CD8-positive, alpha-beta memory T cell (primary cell): ENCODE data around the gene BRD9. TPM values are rescaled to one million over a fixed set of nuclear protein-coding genes. Genes with fewer than 3 reads are reported as not detected.
"Not testable (repeated sequence)": the region's sequence is repeated elsewhere in the genome, so short reads cannot be mapped to it uniquely, and the experiment has no call there.

Experiments
- CTCF ChIA-PET: fragments of 350-600 bp; sonication (Branson Sonifier 250); formaldehyde crosslinking; loops from one replicate; lab custom pipeline; 2021; ENCODE audit warnings: antibody characterized with exemption; lab: Charles Lee
- POLR2A ChIA-PET: fragments of 350-600 bp; sonication (Branson Sonifier 250); formaldehyde crosslinking; loops from one replicate; lab custom pipeline; 2021; ENCODE audit warnings: antibody characterized with exemption; lab: Charles Lee
- DNase-seq, 5 donors: peaks; one replicate each; pipeline versions ENCODE4 v3.0.0 to v3.0.0-alpha.2; 2020 to 2022; ENCODE audit warnings: mixed read lengths in 1 of 5
- H3K27ac ChIP-seq: one replicate; pipeline ENCODE4 v1.7.0; 2013; ENCODE audit warnings: low read depth, mild to moderate bottlenecking, low read length, moderate library complexity
- H3K27me3 ChIP-seq: 2 replicates; pipeline ENCODE4 v1.7.0; 2013; ENCODE audit warnings: low read length, mild to moderate bottlenecking; ENCODE audit not compliant: insufficient read depth, poor library complexity, severe bottlenecking
- H3K36me3 ChIP-seq: 2 replicates; pipeline ENCODE4 v1.7.0; 2013; ENCODE audit warnings: mild to moderate bottlenecking, low read length, moderate library complexity; ENCODE audit not compliant: insufficient read depth
- H3K4me1 ChIP-seq: 2 replicates; pipeline ENCODE4 v1.7.0; 2013; ENCODE audit warnings: mild to moderate bottlenecking, low read length, moderate library complexity; ENCODE audit not compliant: insufficient read depth
- H3K4me3 ChIP-seq: 2 replicates; pipeline ENCODE4 v1.7.0; 2013; ENCODE audit warnings: mild to moderate bottlenecking, low read length
- H3K9me3 ChIP-seq: 2 replicates; pipeline ENCODE4 v1.7.0; 2013; ENCODE audit warnings: mild to moderate bottlenecking, low read length
- H3K27ac Mint-ChIP-seq, 8 donors: one replicate each; pipeline ENCODE4 v1.8.0; 2020 to 2021; ENCODE audit warnings: mixed read lengths in 8 of 8, mild to moderate bottlenecking in 6 of 8, inconsistent platforms in 3 of 8, moderate library complexity in 3 of 8
- H3K27me3 Mint-ChIP-seq, 2 donors: one replicate each; pipeline ENCODE4 v1.8.0; 2020 to 2021; ENCODE audit warnings: mixed read lengths in 2 of 2, mild to moderate bottlenecking in 1 of 2, moderate library complexity in 1 of 2
- H3K36me3 Mint-ChIP-seq, 3 donors: one replicate each; pipeline ENCODE4 v1.8.0; 2020 to 2021; ENCODE audit warnings: mixed read lengths in 3 of 3, inconsistent platforms in 1 of 3, mild to moderate bottlenecking in 1 of 3
- H3K4me1 Mint-ChIP-seq, 3 donors: one replicate each; pipeline ENCODE4 v1.8.0; 2020 to 2021; ENCODE audit warnings: mixed read lengths in 3 of 3, inconsistent platforms in 1 of 3, mild to moderate bottlenecking in 1 of 3
- H3K4me3 Mint-ChIP-seq, 7 donors: one replicate each; pipeline ENCODE4 v1.8.0; 2020 to 2021; ENCODE audit warnings: mixed read lengths in 7 of 7, mild to moderate bottlenecking in 6 of 7, moderate library complexity in 4 of 7, inconsistent platforms in 2 of 7
- H3K9me3 Mint-ChIP-seq, 5 donors: one replicate each; pipeline ENCODE4 v1.8.0; 2020 to 2022; ENCODE audit warnings: mixed read lengths in 5 of 5, mild to moderate bottlenecking in 3 of 5, moderate library complexity in 2 of 5, inconsistent platforms in 1 of 5
- polyA plus RNA-seq: library from polyadenylated mRNA; unstranded; fragments of 300-500 nt; fragmentation: Illumina TruSeq; gene quantifications from one replicate; pipeline ENCODE4 v1.2.3, GENCODE V29; 2021
- total RNA-seq, 2 experiments: library from RNA; stranded (reverse); gene quantifications; one replicate each; pipeline ENCODE4 v1.2.3, GENCODE V29; 2021

BRD9 gene
- total and polyA plus RNA-seq, 3 experiments from 2014 or later, result 18.9 to 53.8 (median 52.6) TPM

DNA sequence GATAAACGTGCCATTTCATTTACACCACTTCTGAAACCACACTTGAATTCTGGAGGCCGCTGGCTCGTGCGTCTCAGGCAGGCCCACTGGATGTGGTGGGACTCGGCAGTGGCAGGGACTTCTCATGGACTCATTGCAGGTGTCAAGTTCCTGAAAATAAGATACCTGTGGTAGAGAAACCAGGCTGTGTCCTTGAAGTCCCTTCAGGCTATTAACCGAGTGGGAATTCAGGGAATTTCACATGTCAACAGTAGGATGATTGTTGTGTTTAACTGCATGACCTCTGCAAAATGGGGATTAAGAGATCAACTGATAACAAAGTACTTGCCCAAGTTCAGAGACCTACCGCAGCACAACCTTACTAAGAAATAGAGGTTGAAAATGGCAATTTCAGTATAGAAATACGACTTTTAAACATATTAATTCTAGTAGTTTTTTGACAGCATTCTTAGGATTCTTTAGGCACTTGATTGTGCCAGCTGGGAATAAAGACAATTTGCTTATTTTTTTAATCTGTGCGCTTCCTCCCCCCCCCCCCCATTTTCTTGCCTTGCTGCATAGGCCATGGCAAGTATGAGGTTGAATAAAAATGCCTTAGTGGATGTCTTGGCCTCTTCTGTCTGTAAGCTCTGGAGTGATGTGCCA lies 26.9 kb upstream of the BRD9 start:
- ChIA-PET CTCF (no interaction called here), POLR2A (no interaction called here)

DNA sequence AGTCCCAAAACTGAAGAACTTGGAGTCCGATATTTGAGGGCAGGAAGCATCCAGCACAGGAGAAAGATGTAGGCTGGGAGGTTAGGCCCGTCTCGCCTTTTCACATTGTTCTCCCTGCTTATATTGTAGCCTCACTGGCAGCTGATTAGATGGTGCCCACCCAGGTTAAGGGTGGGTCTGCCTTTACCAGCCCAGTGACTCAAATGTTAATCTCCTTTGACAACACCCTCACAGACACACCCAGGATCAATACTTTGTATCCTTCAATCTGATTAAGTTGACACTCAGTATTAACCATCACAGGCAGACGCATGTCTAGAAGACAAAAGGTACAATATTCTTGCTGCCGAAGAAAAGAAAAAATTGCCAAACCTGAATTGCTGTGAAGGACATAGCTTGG lies 26.1 kb upstream of the BRD9 start:
- H3K4me3 Mint-ChIP-seq, H3K4me1 Mint-ChIP-seq, H3K9me3 ChIP-seq, H3K27me3 ChIP-seq, H3K36me3 ChIP-seq, H3K27me3 Mint-ChIP-seq, H3K27ac ChIP-seq, CTCF ChIA-PET, H3K27ac Mint-ChIP-seq, H3K4me1 ChIP-seq, H3K4me3 ChIP-seq, H3K36me3 Mint-ChIP-seq, H3K9me3 Mint-ChIP-seq, POLR2A ChIA-PET, DNase-seq: not testable (repeated sequence)

More for the DNA sequence above, 26.9 kb upstream of the BRD9 start:
- H3K4me3 Mint-ChIP-seq, result no peak overlapping the region
- H3K27me3 ChIP-seq, result no peaks in the 10 kb centered on the region
- no peaks in the 10 kb centered on the region for H3K36me3 Mint-ChIP-seq
- no peak for DNase-seq
- H3K4me1 Mint-ChIP-seq, result no peaks in the 10 kb centered on the region
- no peaks in the 10 kb centered on the region for H3K9me3 ChIP-seq
- H3K4me1 ChIP-seq, result no peaks in the 10 kb centered on the region
- H3K27ac ChIP-seq, result no peak overlapping the region
- no peak overlapping the region for H3K27ac Mint-ChIP-seq
- H3K9me3 Mint-ChIP-seq, result no peaks in the 10 kb centered on the region
- H3K36me3 ChIP-seq, result no peaks in the 10 kb centered on the region
- no peaks in the 10 kb centered on the region for H3K27me3 Mint-ChIP-seq
- no peak overlapping the region for H3K4me3 ChIP-seq

DNA sequence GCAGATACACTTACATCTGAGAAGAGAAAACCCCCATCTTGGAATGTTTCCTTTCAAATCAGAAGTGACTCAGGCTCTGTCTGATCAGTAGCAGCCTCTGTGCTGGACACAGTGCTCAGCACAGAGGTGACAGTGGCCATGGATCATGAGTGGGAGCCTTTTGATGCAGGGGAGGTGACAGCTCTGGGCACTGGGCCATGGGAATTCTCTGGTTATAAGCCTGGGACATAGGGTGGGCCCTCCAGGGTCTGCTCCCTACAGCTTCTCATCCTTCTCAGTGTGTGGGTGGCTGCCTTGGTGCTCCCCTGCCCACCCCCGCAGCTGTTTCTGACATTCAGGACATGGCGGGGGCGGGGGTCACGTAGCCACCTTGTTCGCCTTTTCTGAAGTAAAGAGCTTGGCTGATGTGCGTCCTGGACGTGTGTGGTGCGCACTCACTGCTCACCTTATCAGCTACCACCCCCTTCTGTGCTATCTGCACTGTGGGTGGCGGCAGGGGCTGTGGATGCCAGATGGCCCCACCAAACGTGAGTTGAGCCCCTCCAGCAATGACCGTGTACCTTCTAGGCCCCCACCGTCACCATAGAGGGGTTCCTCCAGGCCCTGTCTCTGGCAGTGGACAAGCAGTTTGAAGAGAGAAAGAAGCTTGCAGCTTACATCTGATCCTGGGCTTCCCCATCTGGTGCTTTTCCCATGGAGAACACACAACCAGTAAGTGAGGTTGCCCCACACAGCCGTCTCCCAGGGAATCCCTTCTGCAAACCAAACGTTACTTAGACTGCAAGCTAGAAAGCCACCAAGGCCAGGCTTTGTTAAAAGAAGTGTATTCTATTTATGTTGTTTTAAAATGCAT lies 24.1 kb upstream of the BRD9 start:
- POLR2A ChIA-PET, result no interaction called here
- Histone ChIP-seq H3K4me1 (no peaks in the 10 kb centered on the region), H3K4me3 (no peak overlapping the region), H3K27me3 (no peaks in the 10 kb centered on the region), H3K27ac (no peak overlapping the region), H3K9me3 (no peaks in the 10 kb centered on the region), H3K36me3 (no peaks in the 10 kb centered on the region)
- Mint-ChIP-seq H3K27ac (no peak overlapping the region), H3K4me1 (peaks cover 5 to 9% (median 6%) of the 10 kb centered on the region in 3 donors), H3K9me3 (no peaks in the 10 kb centered on the region), H3K4me3 (no peak overlapping the region), H3K27me3 (no peaks in the 10 kb centered on the region), H3K36me3 (peaks cover 0 to 2% (median 0%) of the 10 kb centered on the region in 3 donors)
- CTCF ChIA-PET, result interaction anchor here (0.7 kb wide), 1 partner anchor 12 kb away, joined by 3 read pairs; no protein-coding TSS in a partner anchor
- DNase-seq, result no peak

DNA sequence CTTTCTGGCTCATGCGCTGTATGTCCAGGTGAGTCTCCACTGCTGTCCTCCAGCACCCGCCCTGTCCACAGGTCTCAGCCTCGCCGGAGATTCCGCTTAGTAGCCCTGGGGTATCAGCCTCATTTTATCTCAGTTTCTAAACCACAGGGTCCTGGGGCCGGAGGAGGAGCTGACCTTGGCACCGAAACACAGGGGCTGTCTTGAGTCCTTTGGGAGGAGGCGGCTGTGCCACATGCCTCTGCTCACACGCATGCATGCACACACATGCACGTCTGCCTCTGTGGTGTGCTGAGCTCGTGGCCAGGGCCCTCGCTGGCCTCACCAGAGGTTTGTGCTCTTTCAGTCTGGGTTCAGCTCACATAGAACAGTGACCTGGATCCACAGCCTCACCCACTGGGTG lies 23.3 kb upstream of the BRD9 start:
- Histone ChIP-seq H3K4me3 (no peak overlapping the region), H3K4me1 (no peaks in the 10 kb centered on the region), H3K9me3 (no peaks in the 10 kb centered on the region), H3K27ac (no peak overlapping the region), H3K27me3 (no peaks in the 10 kb centered on the region), H3K36me3 (no peaks in the 10 kb centered on the region)
- no peaks in the 10 kb centered on the region for H3K27me3 Mint-ChIP-seq
- peaks cover 0 to 2% (median 0%) of the 10 kb centered on the region in 3 donors for H3K36me3 Mint-ChIP-seq
- ChIA-PET CTCF (interaction anchor here (0.7 kb wide), 1 partner anchor 11 kb away, joined by 3 read pairs; no protein-coding TSS in a partner anchor), POLR2A (no interaction called here)
- no peak overlapping the region for H3K4me3 Mint-ChIP-seq
- H3K4me1 Mint-ChIP-seq, result peaks cover 5 to 9% (median 6%) of the 10 kb centered on the region in 3 donors
- H3K27ac Mint-ChIP-seq, result no peak overlapping the region
- no peaks in the 10 kb centered on the region for H3K9me3 Mint-ChIP-seq
- DNase-seq, result no peak

DNA sequence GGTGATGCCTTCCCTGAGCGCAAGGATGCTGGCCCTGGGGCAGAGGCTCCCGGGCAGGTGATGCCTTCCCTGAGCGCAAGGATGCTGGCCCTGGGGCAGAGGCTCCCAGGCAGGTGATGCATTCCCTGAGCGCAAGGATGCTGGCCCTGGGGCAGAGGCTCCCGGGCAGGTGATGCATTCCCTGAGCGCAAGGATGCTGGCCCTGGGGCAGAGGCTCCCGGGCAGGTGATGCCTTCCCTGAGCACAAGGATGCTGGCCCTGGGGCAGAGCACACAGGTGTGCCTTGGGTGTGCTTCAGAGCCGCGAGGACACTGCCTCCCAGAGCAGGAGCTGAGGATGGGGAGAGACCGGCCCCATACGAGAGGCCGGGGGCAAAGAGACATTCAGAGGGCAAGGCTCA lies 22.7 kb upstream of the BRD9 start:
- H3K4me1 Mint-ChIP-seq, H3K9me3 ChIP-seq, H3K27me3 Mint-ChIP-seq, H3K9me3 Mint-ChIP-seq, H3K27ac Mint-ChIP-seq, H3K36me3 ChIP-seq, H3K4me1 ChIP-seq, POLR2A ChIA-PET, H3K27me3 ChIP-seq, H3K27ac ChIP-seq, DNase-seq, CTCF ChIA-PET, H3K4me3 ChIP-seq, H3K4me3 Mint-ChIP-seq, H3K36me3 Mint-ChIP-seq: not testable (repeated sequence)

DNA sequence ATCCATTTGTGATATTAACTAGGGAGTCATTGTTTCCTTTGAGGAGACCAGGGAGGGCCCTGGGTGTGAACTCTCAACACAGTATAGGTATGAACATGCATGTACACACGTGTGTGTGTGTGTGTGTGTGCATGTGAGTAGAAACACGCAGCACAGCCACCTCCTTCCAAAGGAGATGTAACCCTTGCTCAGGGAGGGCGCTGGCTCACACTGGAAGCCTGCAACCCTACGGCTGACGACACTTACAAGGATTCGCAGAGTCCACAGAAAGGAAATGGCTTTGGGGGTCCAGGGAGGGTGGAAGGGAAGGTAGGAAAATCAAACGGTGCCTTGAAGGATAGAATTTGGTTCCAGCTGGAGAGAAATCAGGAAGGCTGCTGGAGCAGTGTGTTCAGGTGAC lies 22.0 kb upstream of the BRD9 start:
- ChIA-PET POLR2A (no interaction called here), CTCF (interaction anchor here (1.0 to 1.2 kb wide), 2 partner anchors 12 to 244 kb away, joined by 3 read pairs; no protein-coding TSS in a partner anchor)
- Histone ChIP-seq H3K4me3 (no peak overlapping the region), H3K27me3 (no peaks in the 10 kb centered on the region), H3K9me3 (no peaks in the 10 kb centered on the region), H3K36me3 (no peaks in the 10 kb centered on the region), H3K27ac (no peak overlapping the region), H3K4me1 (no peaks in the 10 kb centered on the region)
- Mint-ChIP-seq H3K4me3 (no peak overlapping the region), H3K27ac (peak overlapping the region in 2 of 8 donors; percentile 57 to 59), H3K27me3 (no peaks in the 10 kb centered on the region), H3K9me3 (no peaks in the 10 kb centered on the region), H3K4me1 (peaks cover 5 to 9% (median 6%) of the 10 kb centered on the region in 3 donors), H3K36me3 (peaks cover 0 to 2% (median 0%) of the 10 kb centered on the region in 3 donors)
- no peak for DNase-seq

DNA sequence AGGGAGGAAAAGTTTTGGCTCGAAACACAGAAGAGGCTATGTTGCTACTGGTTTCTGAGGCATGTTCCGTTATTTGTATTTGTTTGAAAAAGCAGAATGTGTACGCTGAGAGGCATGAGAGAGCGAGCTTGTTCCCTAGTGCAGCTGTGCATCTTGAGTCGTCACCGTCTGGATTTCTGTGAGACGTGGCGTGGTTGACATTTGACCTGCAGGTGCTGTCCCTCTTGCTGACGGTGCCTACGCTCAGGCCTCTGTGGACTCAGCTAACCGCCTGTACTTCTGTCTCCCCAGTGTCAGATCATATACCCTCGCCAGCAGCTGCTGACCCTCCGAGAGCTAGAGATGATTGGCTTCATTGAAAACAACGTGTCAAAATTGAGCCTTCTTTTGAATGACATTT lies 21.6 kb upstream of the BRD9 start:
- no peaks in the 10 kb centered on the region for H3K27me3 Mint-ChIP-seq
- Histone ChIP-seq H3K4me1 (no peaks in the 10 kb centered on the region), H3K9me3 (no peaks in the 10 kb centered on the region), H3K27me3 (no peaks in the 10 kb centered on the region), H3K4me3 (no peak overlapping the region), H3K36me3 (no peaks in the 10 kb centered on the region), H3K27ac (no peak overlapping the region)
- peaks cover 5 to 9% (median 6%) of the 10 kb centered on the region in 3 donors for H3K4me1 Mint-ChIP-seq
- peaks cover 0 to 2% (median 0%) of the 10 kb centered on the region in 3 donors for H3K36me3 Mint-ChIP-seq
- ChIA-PET CTCF (interaction anchor here (1.0 to 1.2 kb wide), 2 partner anchors 12 to 244 kb away, joined by 3 read pairs; no protein-coding TSS in a partner anchor), POLR2A (no interaction called here)
- no peaks in the 10 kb centered on the region for H3K9me3 Mint-ChIP-seq
- no peak overlapping the region for H3K4me3 Mint-ChIP-seq
- peak overlapping the region in 2 of 8 donors; percentile 55 to 57 for H3K27ac Mint-ChIP-seq
- no peak for DNase-seq
